OCI-LY3 (cell line): ENCODE results near the gene DNAJC7.

Source experiments
- CTCF ChIP-seq: fragments of 200-600, 300-600 bp; sonication (generic); IDR thresholded peaks from 2 replicates; pipeline ENCODE4 v1.5.1; 2014; ENCODE audit warnings: antibody characterized with exemption, low read length, low read depth
- EZH2phosphoT487 ChIP-seq: fragments of 200-600 bp; shearing (Covaris generic); IDR thresholded peaks from 2 replicates; pipeline ENCODE4 v1.6.1; 2018; ENCODE audit warnings: antibody characterized with exemption, mixed run types, low read depth

- TF ChIP-seq CTCF (no peak), EZH2phosphoT487 (no peak)
Measured at GRCh38 chr17:42041619-42042018, 24.4 kb upstream of the DNAJC7 start.
